ENCODE data around the gene ENOX1.

Gene ENOX1

GRCh38 chr13:43787518-43787891 is 733 bp upstream of the ENOX1 start:
- no peak for DNase-seq
- intact Hi-C loops (cut with DNase I): loop anchor here (2.0 to 10.0 kb wide), 4 partner anchors 87 to 700 kb away; no protein-coding TSS in a partner anchor

GRCh38 chr13:43786472-43786765 is 353 bp downstream of the ENOX1 start:
- intact Hi-C loops (cut with DNase I): loop anchor here (2.0 to 10.0 kb wide), 4 partner anchors 88 to 699 kb away; no protein-coding TSS in a partner anchor
- no peak for DNase-seq

GRCh38 chr13:43785650-43786471 is 911 bp downstream of the ENOX1 start:
- DNase-seq: peak; percentile 87 to 99 (median 93)
- intact Hi-C loops (cut with DNase I): loop anchor here (2.0 to 10.0 kb wide), 4 partner anchors 89 to 699 kb away; no protein-coding TSS in a partner anchor

GRCh38 chr13:43785261-43785649 is 1.5 kb downstream of the ENOX1 start:
- DNase-seq: peak in 2 of 10 donors; percentile 59 to 80
- intact Hi-C loops (cut with DNase I): loop anchor here (5.0 to 10.0 kb wide), 3 partner anchors 210 to 698 kb away; no protein-coding TSS in a partner anchor

- intact Hi-C loops (cut with DNase I): loop anchor here (10.0 kb wide), 1 partner anchor 210 kb away; no protein-coding TSS in a partner anchor
- no peak for DNase-seq
These were observed 2.3 kb downstream of the ENOX1 start for GRCh38 chr13:43784496-43784895.

GRCh38 chr13:43783820-43784219 is 3.0 kb downstream of the ENOX1 start:
- intact Hi-C loops (cut with DNase I): loop anchor here (10.0 kb wide), 1 partner anchor 209 kb away; no protein-coding TSS in a partner anchor
- no peak for DNase-seq

GRCh38 chr13:43782686-43783085 is 4.1 kb downstream of the ENOX1 start:
- intact Hi-C loops (cut with DNase I): loop anchor here (10.0 kb wide), 1 partner anchor 208 kb away; no protein-coding TSS in a partner anchor
- no peak for DNase-seq

GRCh38 chr13:43780666-43781065 is 6.1 kb downstream of the ENOX1 start:
- intact Hi-C loops (cut with DNase I): loop anchor here (10.0 kb wide), 1 partner anchor 206 kb away; no protein-coding TSS in a partner anchor
- DNase-seq: no peak

GRCh38 chr13:43776501-43777079 is 10.2 kb downstream of the ENOX1 start:
- intact Hi-C loops (cut with DNase I): no loop called here
- no peak for DNase-seq

GRCh38 chr13:43776006-43776405 is 10.8 kb downstream of the ENOX1 start:
- no peak for DNase-seq
- intact Hi-C loops (cut with DNase I): no loop called here

- no peak for DNase-seq
- intact Hi-C loops (cut with DNase I): no loop called here
These were observed 13.2 kb downstream of the ENOX1 start for GRCh38 chr13:43773602-43774001.

- no peak for DNase-seq
- intact Hi-C loops (cut with DNase I): no loop called here
These were observed 15.9 kb downstream of the ENOX1 start for GRCh38 chr13:43770871-43771270.

- DNase-seq: no peak
- intact Hi-C loops (cut with DNase I): no loop called here
These were observed 17.2 kb downstream of the ENOX1 start for GRCh38 chr13:43769529-43769928.

GRCh38 chr13:43767341-43767931 is 19.3 kb downstream of the ENOX1 start:
- intact Hi-C loops (cut with DNase I): no loop called here
- DNase-seq: peak in 1 of 10 donors; percentile 25

- DNase-seq: peak in 3 of 10 donors; percentile 27 to 73 (median 71)
- intact Hi-C loops (cut with DNase I): no loop called here
These were observed 20.0 kb downstream of the ENOX1 start for GRCh38 chr13:43766725-43767124.

- intact Hi-C loops (cut with DNase I): no loop called here
- DNase-seq: no peak
These were observed 22.4 kb downstream of the ENOX1 start for GRCh38 chr13:43764349-43764748.

GRCh38 chr13:43763143-43763759 is 23.5 kb downstream of the ENOX1 start:
- no peak for DNase-seq
- intact Hi-C loops (cut with DNase I): no loop called here

- DNase-seq: no peak
- intact Hi-C loops (cut with DNase I): no loop called here
These were observed 25.0 kb downstream of the ENOX1 start for GRCh38 chr13:43761616-43762315.

GRCh38 chr13:43760257-43760656 is 26.5 kb downstream of the ENOX1 start:
- peak in 6 of 10 donors; percentile 25 to 80 (median 49) for DNase-seq
- intact Hi-C loops (cut with DNase I): no loop called here

- intact Hi-C loops (cut with DNase I): no loop called here
- DNase-seq: no peak
These were observed 27.9 kb downstream of the ENOX1 start for GRCh38 chr13:43758834-43759233.

All from posterior cingulate gyrus (tissue), 11 donors.